ENCODE results near the gene KCNJ4.

The KCNJ4 gene

DNA sequence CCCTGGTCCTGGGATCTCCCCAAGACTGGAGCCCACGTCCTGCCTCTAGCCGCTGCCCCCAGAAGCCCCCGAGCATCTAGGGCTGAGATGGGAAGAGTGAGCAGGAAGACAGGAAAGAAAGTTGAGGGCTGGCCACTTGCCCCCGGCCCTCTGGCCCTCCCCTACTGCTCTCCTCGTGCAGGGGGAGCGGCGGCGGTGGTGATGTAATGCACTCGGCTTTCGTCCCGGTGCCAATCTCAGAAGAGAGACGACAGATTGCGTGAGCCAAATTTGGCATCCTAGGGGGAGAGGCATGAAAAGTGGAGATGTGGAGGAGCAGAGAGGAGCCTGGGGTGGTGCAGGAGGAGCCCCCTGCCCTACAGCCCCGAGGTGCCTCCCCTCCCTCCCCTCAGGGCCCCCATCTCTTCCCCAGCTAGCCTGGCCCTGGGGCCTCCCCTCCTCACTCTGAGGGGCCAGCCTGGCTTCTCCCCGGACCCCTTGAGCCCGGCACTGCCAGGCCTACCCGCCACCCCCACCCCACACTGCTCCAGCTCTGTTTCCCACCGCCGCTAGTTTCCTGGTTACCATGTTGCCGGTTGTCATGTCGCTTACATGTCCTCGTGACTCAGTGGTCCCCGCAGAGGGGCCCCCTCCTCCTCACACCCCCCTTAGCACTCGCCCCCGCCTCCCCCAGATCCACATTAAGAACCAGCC, 2.5 kb downstream of the KCNJ4 start:
- no peak for DNase-seq

DNA sequence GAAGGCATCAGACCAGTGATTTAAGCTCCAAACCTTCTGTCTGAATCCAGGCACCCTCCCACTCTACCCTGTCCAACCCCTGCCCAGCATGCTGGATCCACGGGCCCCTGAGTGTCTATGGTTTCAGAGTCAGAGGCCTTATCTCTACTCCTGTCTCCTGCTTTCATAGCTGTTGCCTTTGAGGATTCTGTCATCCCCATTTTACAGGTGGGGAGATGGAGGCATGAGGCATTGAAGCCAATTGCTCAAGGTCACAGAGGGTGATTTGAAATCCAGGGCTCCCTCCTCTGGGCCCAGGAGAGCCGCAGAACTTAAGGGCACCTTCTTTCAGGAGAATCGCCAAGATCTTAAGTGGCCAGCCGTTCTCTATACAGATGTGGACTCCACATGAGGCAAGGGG, 3.1 kb downstream of the KCNJ4 start:
- no peak for DNase-seq

DNA sequence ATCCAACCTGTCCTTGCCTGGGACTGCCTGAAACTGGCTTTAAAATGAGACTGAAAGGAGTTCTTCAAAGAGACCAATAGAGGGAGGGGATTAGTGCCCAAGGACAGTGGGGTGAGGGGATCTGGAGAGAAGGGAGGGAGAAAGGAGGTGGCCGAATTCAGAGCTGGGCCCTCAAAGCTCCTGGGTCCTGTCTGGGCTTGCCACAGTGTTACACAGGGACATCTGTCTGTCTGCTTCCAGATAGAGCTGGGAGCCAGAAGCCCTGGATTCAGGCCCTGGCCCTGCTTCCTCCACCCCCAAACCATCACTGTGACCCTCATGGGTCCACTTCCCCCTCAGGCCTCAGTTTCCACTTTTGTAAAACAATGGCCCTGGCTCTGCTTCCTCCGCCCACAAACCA, 3.6 kb downstream of the KCNJ4 start:
- no peak for DNase-seq

- no peak for DNase-seq
Observed at GRCh38 chr22:38450234-38450797, 4.7 kb downstream of the KCNJ4 start.

DNA sequence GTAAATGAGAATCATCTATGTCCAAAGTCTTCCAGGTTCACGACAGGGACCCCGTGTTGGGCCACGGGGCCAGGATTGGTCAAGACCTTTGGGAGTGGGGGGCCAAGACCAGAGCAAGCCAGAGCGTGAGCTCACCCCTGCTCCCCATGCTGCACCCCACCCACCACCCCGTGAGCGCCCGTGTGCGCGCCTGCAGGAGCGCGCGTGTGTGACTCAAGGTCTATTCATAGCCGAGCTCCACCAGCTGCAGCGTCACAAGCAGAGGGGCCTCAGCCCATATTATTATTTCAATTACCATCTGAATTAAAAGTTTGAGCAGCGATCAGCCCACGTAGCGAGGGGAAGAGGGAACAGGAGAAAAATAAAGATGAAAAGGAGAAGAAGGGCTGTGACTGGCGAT, 5.2 kb downstream of the KCNJ4 start:
- DNase-seq: no peak

GRCh38 chr22:38448945-38449745, 5.9 kb downstream of the KCNJ4 start:
- no peak for DNase-seq

GRCh38 chr22:38446018-38446601, 8.9 kb downstream of the KCNJ4 start:
- DNase-seq: no peak

- DNase-seq: no peak
Observed at GRCh38 chr22:38444783-38445182, 10.2 kb downstream of the KCNJ4 start.

DNA sequence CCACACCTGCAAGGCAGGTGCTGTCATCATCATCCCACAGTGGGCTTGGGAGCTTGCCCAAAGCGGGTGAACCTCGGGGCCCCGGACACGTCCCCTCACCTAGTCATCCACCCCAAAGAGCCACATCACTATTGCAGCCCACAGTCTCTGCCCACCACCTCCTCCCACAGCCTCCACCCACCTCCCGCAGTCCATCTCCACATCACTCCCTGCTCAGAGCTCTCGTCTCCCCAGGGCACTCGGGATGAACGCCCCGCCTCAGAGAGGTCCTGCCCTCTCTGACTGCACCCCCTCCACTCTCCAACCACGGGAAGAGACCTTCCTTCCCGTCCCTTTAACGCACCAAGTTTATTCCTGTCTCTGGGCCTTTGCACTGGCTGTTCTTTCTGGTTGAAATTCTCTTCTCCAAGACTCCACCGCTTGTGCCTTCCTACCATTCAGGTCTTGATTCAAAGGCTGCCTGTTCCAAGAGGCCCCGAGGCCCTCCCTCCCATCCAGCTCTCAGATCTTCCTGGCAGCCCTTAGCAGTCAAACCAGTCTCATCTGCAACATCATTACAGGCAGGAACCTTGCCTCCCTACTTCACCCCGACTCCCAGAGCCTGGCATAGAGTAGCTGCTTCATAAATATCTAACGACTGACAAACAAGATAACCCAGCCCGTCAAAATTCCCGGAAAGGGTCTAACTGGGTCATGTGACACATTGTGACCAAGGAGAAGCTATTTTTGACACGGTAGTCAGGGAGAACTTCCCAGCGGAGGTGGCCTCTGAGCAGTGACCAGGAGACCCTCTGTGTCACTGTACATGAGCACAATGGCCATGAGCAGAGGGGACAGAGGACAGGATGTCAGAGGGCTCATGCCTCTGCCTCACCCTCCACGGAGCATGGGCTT, 11.1 kb downstream of the KCNJ4 start:
- DNase-seq: no peak

DNA sequence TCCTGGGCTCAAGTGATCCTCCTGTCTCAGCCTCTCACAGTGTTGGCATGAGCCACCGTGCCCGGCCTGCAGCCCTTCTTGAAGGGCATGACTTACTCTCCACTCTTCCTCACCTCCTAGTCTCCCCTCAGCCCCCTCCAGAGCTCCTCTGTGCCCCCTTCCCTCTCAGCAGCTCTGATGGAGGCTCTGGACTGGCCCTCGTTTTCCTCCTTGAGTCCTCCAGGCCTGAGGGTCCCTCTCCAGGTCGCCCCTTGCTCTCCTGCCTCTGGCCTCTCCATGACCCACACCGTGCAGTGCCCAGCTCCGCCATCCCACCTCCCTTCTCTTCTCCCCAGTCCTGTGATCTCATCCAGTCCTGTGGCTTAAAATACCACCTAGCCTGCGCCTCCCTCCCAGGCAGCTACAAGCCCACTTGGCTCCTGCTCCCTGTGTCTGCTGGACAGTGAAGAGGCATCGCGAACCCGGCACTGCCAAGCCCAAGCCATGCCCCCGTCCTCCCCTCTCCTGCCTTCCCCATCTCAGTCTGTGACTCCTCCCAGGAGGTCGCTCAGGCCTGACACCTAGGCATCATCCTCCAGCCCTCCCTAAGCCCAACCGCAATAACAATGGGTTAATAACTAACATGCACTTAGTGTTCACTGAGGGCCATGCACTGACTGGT, 11.9 kb downstream of the KCNJ4 start:
- DNase-seq: no peak

GRCh38 chr22:38441620-38442287, 13.2 kb downstream of the KCNJ4 start:
- DNase-seq: no peak

DNA sequence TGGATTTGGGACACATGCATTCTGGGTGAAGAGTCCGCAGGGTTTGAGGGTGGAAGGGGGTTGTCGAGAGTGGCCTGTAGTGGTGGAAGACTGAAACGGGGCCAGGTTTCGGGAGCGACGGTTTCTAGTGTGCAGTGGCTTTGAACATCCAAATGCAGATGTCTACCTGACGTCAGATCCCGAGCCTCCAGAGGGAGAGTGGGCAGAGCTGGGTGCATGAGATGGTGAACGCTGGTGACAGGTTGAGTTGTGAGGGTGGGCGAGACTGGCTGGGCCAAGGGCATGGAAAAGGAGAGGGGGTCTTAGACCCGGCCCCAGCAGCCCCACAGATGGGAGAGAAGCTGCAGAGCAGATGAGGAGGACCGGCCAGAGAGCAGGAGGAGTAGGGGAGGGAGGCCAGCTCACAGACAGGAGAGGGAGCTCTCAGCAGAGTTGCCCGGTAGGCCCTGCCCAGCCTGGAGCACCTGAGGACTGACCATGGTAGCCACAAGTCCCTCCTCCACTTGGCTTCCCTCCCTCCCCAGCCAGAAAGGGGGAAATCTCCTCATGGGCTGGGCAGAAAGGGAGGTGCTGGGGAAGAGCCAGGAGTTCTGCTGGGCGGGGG, 14.2 kb downstream of the KCNJ4 start:
- DNase-seq: no peak

DNA sequence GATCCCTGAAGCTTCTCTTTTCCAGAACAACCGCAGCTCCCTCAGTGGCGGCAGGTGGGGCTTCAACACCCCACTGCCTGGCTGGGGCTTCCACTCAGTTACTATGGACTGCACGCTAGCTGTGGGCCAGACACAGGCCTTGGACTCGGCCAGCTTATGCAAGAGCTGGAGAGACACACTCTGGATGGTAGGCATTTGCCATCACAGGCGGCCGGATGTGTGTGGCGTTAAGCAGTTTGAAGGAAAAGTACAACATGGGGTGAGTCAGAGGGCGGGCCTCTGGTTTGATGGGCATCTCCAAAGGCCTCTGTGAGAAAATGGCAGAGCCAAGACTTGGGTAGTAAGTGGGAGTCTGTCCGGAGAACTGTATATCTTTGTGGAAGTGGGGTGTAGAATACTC, 17.6 kb downstream of the KCNJ4 start:
- DNase-seq: no peak

GRCh38 chr22:38436629-38437395, 18.2 kb downstream of the KCNJ4 start:
- DNase-seq: no peak

GRCh38 chr22:38435965-38436364, 19.0 kb downstream of the KCNJ4 start:
- no peak for DNase-seq

GRCh38 chr22:38435010-38435409, 20.0 kb downstream of the KCNJ4 start:
- DNase-seq: no peak

GRCh38 chr22:38433871-38434270, 21.1 kb downstream of the KCNJ4 start:
- DNase-seq: no peak

DNA sequence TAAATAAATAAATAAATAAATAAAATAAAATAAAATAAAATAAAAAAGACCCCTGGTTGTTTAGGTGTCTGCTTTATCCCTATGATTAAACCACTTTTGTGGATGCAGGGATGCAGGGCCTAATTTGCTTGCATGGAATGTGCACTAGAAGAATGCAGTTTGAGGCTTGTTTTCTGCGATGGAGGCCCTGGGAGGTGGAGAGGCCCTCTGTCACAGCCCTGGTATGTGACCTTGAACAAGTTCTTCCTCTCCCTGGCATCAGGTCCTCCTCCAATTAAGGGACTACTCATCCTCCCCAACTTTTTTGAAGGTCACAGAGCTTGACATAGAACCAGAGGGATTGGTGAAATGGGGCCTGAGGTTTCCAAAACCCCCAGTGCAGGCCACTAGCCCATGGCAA, 22.7 kb downstream of the KCNJ4 start:
- no peak for DNase-seq

DNA sequence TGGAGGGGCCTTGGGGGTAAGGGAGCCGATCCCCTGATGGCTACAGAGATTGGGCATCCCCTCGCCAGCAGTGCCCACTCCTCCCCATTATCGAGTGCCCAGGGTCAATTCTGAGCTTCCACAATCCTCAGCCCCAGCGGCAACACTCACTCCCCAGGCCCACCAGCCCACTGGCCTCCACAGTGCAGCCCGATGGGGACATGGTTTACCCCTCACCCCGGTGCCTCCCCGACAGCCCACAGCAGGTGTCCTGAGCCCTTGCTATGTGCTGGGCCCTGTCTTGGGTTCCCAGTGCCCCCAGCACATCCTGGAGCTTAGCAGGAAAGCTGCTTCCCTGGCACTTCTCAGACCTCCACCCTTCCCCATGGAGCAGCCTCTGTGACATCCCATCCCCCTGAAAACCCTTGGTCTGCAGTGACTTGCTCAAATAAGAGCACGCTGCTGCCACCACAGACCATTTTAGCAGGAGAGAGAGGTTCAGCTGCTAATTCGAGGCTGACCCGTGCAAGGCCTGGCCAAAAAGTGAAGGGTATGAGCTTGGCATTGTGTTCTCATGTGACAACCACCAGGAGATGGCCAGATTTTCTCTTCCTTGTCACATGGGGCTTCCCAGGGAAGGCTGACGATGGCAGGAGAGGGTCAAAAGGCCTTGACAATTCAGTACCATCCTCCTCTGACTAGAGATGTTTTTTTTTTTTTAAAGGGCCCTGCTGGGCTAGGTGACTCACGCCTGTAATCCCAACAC, 23.6 kb downstream of the KCNJ4 start:
- no peak for DNase-seq

All from stimulated activated CD4-positive, alpha-beta T cell treated with anti-CD3 and anti-CD28 coated beads, Interleukin-15, amount 100 ng/mL, for 24 hours (primary cell).